Cardiac muscle cell (in vitro differentiated cells and primary cell): ENCODE measurements around the gene GOLGA7B. TPM values are rescaled to one million over a fixed set of nuclear protein-coding genes. Genes with fewer than 3 reads are reported as not detected.

ENCODE experiments used
- DNase-seq, 2 donors: peaks; one replicate each; pipeline versions ENCODE4 v3.0.0 to v3.0.0-alpha.2; 2010 to 2017; ENCODE audit warnings: low read depth in 1 of 2, low spot score in 1 of 2
- H3K27ac ChIP-seq: fragments of 200-600 bp; sonication (generic); 2 replicates; pipeline ENCODE4 v1.5.1; 2016
- H3K27me3 ChIP-seq: fragments of 200-600 bp; sonication (generic); 2 replicates; pipeline ENCODE4 v1.6.0; 2016; ENCODE audit warnings: control low read depth
- H3K36me3 ChIP-seq: fragments of 200-600 bp; sonication (generic); 2 replicates; pipeline ENCODE4 v1.5.1; 2016; ENCODE audit warnings: control low read depth
- H3K4me1 ChIP-seq: fragments of 200-600 bp; sonication (generic); 2 replicates; pipeline ENCODE4 v1.8.1; 2017; ENCODE audit warnings: low read depth, mild to moderate bottlenecking, mixed run types
- H3K4me3 ChIP-seq: fragments of 200-600 bp; sonication (generic); 2 replicates; pipeline ENCODE4 v1.5.1; 2016; ENCODE audit warnings: mild to moderate bottlenecking
- H3K9me3 ChIP-seq: fragments of 200-600 bp; sonication (generic); 2 replicates; pipeline ENCODE4 v1.5.1; 2017; ENCODE audit warnings: low read depth, mild to moderate bottlenecking, control low read depth
- CTCF ChIP-seq: IDR thresholded peaks from 2 replicates; pipeline ENCODE4 v1.5.1; 2012; ENCODE audit warnings: low read depth, mild to moderate bottlenecking, low read length
- polyA plus RNA-seq: library from polyadenylated mRNA; unstranded; fragments of >200 nt; fragmentation: Nextera tagmentation; extraction: Ambion mirVana; gene quantifications from 2 replicates; pipeline ENCODE4 v1.2.1, GENCODE V29; 2016
- total RNA-seq: library from RNA; depleted of rRNA; stranded (reverse); fragments of >200 nt; gene quantifications from 2 replicates; pipeline ENCODE4 v1.2.3, GENCODE V29; 2016

Gene GOLGA7B
- total and polyA plus RNA-seq, 2 experiments from 2014 or later = 0.27 to 2.8 TPM

- TF ChIP-seq CTCF = no peak
- Histone ChIP-seq H3K4me1 (no peaks in the 10 kb centered on the region), H3K36me3 (no peaks in the 10 kb centered on the region), H3K27me3 (no peaks in the 10 kb centered on the region), H3K9me3 (no peaks in the 10 kb centered on the region), H3K27ac (no peak overlapping the region), H3K4me3 (no peak overlapping the region)
- DNase-seq = no peak
Measured at GRCh38 chr10:97810446-97810845, 39.2 kb upstream of the GOLGA7B start.

GRCh38 chr10:97811958-97812357 is 37.7 kb upstream of the GOLGA7B start:
- H3K36me3 ChIP-seq = no peaks in the 10 kb centered on the region

GRCh38 chr10:97812696-97813095 is 36.9 kb upstream of the GOLGA7B start:
- H3K4me3 ChIP-seq = no peak overlapping the region
- no peaks in the 10 kb centered on the region for H3K27me3 ChIP-seq
- no peaks in the 10 kb centered on the region for H3K36me3 ChIP-seq
- no peak overlapping the region for H3K27ac ChIP-seq
- TF ChIP-seq CTCF = no peak
- no peaks in the 10 kb centered on the region for H3K9me3 ChIP-seq
- H3K4me1 ChIP-seq = peaks cover 1% of the 10 kb centered on the region
- no peak for DNase-seq

More at GRCh38 chr10:97811958-97812357, 37.7 kb upstream of the GOLGA7B start:
- H3K27ac ChIP-seq = no peak overlapping the region
- H3K27me3 ChIP-seq = no peaks in the 10 kb centered on the region
- H3K4me3 ChIP-seq = no peak overlapping the region
- no peak for TF ChIP-seq CTCF
- H3K4me1 ChIP-seq = no peaks in the 10 kb centered on the region
- no peaks in the 10 kb centered on the region for H3K9me3 ChIP-seq
- DNase-seq = no peak

GRCh38 chr10:97813311-97813710 is 36.3 kb upstream of the GOLGA7B start:
- Histone ChIP-seq H3K27ac (no peak overlapping the region), H3K36me3 (no peaks in the 10 kb centered on the region), H3K9me3 (no peaks in the 10 kb centered on the region), H3K4me1 (peaks cover 7% of the 10 kb centered on the region), H3K4me3 (no peak overlapping the region), H3K27me3 (no peaks in the 10 kb centered on the region)
- no peak for TF ChIP-seq CTCF
- no peak for DNase-seq

- Histone ChIP-seq H3K4me3 (no peak overlapping the region), H3K27ac (no peak overlapping the region), H3K4me1 (peaks cover 14% of the 10 kb centered on the region), H3K27me3 (no peaks in the 10 kb centered on the region), H3K36me3 (no peaks in the 10 kb centered on the region), H3K9me3 (no peaks in the 10 kb centered on the region)
- no peak for TF ChIP-seq CTCF
- DNase-seq = no peak
Measured at GRCh38 chr10:97814996-97815395, 34.6 kb upstream of the GOLGA7B start.

- H3K36me3 ChIP-seq = no peaks in the 10 kb centered on the region
- peaks cover 14% of the 10 kb centered on the region for H3K4me1 ChIP-seq
- no peak overlapping the region for H3K27ac ChIP-seq
- DNase-seq = no peak
- no peak overlapping the region for H3K4me3 ChIP-seq
- no peaks in the 10 kb centered on the region for H3K27me3 ChIP-seq
- no peak for TF ChIP-seq CTCF
- no peaks in the 10 kb centered on the region for H3K9me3 ChIP-seq
Measured at GRCh38 chr10:97816609-97817008, 33.0 kb upstream of the GOLGA7B start.
